Measurements from ENCODE around the gene ARID5B. TPM values are rescaled to one million over a fixed set of nuclear protein-coding genes. Genes with fewer than 3 reads are reported as not detected.

The ARID5B gene
- total RNA-seq, 1 donor from 2014 or later = 29.8 TPM

DNA sequence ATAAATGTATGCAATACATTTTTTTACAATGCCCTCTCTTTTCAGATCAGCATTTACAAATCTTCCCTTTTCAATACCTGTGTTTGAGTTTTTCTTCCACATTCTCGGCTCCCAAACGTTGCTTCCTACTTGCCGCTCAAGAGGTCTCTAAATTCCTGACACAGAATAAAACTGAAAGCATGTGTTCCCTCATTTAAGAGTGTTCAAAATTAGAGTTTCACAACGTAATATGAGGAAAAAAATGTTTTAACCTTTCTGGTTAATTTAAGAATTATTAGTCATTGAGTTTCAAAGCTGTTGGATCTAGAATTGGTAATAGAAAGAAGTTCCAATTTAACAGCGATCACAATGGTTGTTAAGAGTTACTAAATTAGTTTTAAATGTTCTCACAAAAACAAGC, 100.4 kb downstream of the ARID5B start:
- ATAC-seq = peak in 1 of 2 donors; percentile 71

DNA sequence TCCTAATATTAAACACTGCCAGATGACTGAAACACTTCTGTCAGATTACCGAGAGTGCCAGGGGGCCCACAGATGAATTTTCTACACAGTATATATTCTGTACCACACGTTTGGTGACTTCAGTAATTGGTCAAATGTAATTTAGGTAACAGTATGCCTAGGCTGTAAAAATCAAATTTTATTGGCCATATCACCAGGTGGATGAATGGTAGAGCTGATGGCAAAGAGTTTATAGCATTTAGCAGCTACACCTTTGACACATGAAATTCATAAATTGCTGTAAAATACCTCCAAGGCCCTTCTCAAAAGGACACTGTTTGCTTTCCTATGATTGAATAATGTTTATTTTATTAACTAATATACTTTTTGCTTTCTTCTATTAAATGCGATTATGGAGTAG, 101.3 kb downstream of the ARID5B start:
- Histone ChIP-seq H3K27me3 (ENCODE audit: low read depth) (no peaks in the 10 kb centered on the region), H3K36me3 (no peaks in the 10 kb centered on the region), H3K9me3 (no peaks in the 10 kb centered on the region), H3K4me3 (no peak overlapping the region), H3K4me1 (peaks cover 12% of the 10 kb centered on the region), H3K27ac (no peak overlapping the region)
- intact Hi-C loops (cut with DNase I) = no loop called here
- DNase-seq = no peak
- TF ChIP-seq, protein P1, sequence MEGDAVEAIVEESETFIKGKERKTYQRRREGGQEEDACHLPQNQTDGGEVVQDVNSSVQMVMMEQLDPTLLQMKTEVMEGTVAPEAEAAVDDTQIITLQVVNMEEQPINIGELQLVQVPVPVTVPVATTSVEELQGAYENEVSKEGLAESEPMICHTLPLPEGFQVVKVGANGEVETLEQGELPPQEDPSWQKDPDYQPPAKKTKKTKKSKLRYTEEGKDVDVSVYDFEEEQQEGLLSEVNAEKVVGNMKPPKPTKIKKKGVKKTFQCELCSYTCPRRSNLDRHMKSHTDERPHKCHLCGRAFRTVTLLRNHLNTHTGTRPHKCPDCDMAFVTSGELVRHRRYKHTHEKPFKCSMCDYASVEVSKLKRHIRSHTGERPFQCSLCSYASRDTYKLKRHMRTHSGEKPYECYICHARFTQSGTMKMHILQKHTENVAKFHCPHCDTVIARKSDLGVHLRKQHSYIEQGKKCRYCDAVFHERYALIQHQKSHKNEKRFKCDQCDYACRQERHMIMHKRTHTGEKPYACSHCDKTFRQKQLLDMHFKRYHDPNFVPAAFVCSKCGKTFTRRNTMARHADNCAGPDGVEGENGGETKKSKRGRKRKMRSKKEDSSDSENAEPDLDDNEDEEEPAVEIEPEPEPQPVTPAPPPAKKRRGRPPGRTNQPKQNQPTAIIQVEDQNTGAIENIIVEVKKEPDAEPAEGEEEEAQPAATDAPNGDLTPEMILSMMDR (IDR thresholded peaks at IDR 0.05) = no peak
- no peak for ATAC-seq

More for the DNA sequence above, 100.4 kb downstream of the ARID5B start:
- intact Hi-C loops (cut with DNase I) = no loop called here
- peaks cover 12% of the 10 kb centered on the region for H3K4me1 ChIP-seq
- TF ChIP-seq, protein P1 (IDR thresholded peaks at IDR 0.05) = no peak
- H3K27ac ChIP-seq = no peak overlapping the region
- DNase-seq = no peak
- no peaks in the 10 kb centered on the region for H3K27me3 ChIP-seq (ENCODE audit: low read depth)
- H3K36me3 ChIP-seq = no peaks in the 10 kb centered on the region
- no peaks in the 10 kb centered on the region for H3K9me3 ChIP-seq
- H3K4me3 ChIP-seq = no peak overlapping the region

DNA sequence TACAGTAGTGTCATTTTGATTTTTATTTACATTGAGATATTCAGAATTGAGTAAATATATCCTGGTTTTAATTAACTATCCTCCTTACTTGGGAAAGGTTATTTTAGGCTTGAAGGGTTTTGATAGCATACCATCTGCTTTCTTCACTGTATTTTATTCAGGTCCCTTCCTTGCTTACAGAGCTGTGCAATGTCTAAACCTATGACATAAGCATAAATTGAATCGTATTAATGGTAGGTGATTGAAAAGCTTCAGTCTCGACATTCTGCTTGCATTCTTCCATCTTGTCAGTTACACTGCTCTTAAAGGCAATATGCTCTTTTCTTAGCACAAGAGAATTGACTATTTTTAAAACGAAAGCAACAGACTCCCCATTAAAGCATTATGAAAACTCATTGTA, 102.5 kb downstream of the ARID5B start:
- peaks cover 12% of the 10 kb centered on the region for H3K4me1 ChIP-seq
- no peak overlapping the region for H3K4me3 ChIP-seq
- no peak overlapping the region for H3K27ac ChIP-seq
- no peaks in the 10 kb centered on the region for H3K36me3 ChIP-seq
- TF ChIP-seq, protein P1 (IDR thresholded peaks at IDR 0.05) = no peak
- intact Hi-C loops (cut with DNase I) = no loop called here
- no peaks in the 10 kb centered on the region for H3K9me3 ChIP-seq
- ATAC-seq (no peak), DNase-seq (no peak)
- no peaks in the 10 kb centered on the region for H3K27me3 ChIP-seq (ENCODE audit: low read depth)

DNA sequence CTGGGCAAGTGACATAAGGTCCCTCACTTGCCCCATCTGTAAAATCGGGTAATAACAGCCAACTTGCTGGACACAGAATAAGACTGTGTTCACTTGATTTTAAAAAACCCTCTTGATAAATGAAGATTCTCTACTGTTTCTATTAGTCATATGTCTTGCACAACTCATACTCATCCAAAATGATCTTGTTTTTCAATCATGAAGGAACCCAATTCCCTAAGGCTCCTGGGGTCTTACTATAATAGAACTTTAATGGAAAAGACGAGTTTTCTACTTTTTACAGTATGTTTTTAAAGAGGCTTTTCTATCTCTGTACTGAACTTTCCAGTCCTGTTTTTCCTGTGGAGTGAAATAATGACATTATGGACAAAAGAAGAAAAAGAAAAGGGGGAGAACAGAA, 103.8 kb downstream of the ARID5B start:
- Histone ChIP-seq H3K27me3 (ENCODE audit: low read depth) (no peaks in the 10 kb centered on the region), H3K4me3 (no peak overlapping the region), H3K27ac (no peak overlapping the region), H3K36me3 (no peaks in the 10 kb centered on the region), H3K9me3 (no peaks in the 10 kb centered on the region), H3K4me1 (peaks cover 12% of the 10 kb centered on the region)
- intact Hi-C loops (cut with DNase I) = no loop called here
- ATAC-seq (no peak), DNase-seq (no peak)
- TF ChIP-seq, protein P1 (IDR thresholded peaks at IDR 0.05) = no peak

DNA sequence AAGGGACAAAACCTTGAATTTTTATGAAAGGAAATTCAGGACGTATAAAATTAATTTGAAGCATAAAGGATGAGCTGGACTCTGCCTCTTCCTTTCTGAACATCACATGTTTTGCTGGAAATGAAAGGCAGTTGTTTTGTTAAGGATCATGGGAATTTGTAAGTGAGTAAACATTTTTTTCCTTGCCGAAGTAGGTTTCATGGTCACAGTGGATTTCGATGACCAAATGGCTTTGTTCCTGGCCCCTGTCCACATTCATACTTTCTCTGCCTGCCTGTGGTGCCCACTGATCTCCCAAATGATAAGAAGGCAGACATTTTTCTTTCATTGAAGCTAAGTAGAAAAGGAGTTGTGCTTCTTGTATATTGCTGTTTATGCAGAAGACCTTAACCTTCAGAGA, 104.2 kb downstream of the ARID5B start:
- no peak overlapping the region for H3K4me3 ChIP-seq
- H3K36me3 ChIP-seq = no peaks in the 10 kb centered on the region
- TF ChIP-seq, protein P1 (IDR thresholded peaks at IDR 0.05) = no peak
- no peaks in the 10 kb centered on the region for H3K27me3 ChIP-seq (ENCODE audit: low read depth)
- peaks cover 12% of the 10 kb centered on the region for H3K4me1 ChIP-seq
- intact Hi-C loops (cut with DNase I) = no loop called here
- H3K27ac ChIP-seq = no peak overlapping the region
- no peaks in the 10 kb centered on the region for H3K9me3 ChIP-seq
- ATAC-seq (no peak), DNase-seq (no peak)

DNA sequence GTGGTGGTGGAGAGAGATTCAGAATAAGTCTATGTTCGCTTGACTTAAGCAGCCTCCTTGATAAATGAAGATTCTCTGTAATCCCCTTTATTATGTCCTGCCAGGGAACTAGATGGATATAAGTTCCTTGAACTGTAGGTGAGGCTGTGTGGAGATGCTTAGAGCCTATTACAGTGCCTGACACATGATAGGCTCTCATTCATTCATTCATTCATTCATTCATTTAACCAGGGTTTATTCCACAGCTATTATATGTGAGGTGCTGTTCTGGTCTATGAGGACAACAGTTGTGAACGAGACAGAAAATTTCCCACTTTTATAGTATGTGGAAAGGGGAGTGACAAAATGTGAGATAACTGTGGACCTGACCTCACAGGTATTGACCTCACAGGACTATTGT, 105.6 kb downstream of the ARID5B start:
- intact Hi-C loops (cut with DNase I) = no loop called here
- TF ChIP-seq, protein P1 (IDR thresholded peaks at IDR 0.05) = no peak
- ATAC-seq = no peak

More for the DNA sequence above, 105.6 kb downstream of the ARID5B start:
- no peaks in the 10 kb centered on the region for H3K27me3 ChIP-seq (ENCODE audit: low read depth)
- H3K27ac ChIP-seq = no peak overlapping the region
- H3K4me1 ChIP-seq = peaks cover 16% of the 10 kb centered on the region
- DNase-seq = no peak
- H3K36me3 ChIP-seq = no peaks in the 10 kb centered on the region
- H3K9me3 ChIP-seq = no peaks in the 10 kb centered on the region
- H3K4me3 ChIP-seq = no peak overlapping the region
